ENCODE measurements around the gene TROAP. TPM values are rescaled to one million over a fixed set of nuclear protein-coding genes. Genes with fewer than 3 reads are reported as not detected.

The TROAP gene
- total and polyA plus RNA-seq, 9 donors: 0.36 to 1.6 (median 0.75) TPM; not detected in 1

DNA sequence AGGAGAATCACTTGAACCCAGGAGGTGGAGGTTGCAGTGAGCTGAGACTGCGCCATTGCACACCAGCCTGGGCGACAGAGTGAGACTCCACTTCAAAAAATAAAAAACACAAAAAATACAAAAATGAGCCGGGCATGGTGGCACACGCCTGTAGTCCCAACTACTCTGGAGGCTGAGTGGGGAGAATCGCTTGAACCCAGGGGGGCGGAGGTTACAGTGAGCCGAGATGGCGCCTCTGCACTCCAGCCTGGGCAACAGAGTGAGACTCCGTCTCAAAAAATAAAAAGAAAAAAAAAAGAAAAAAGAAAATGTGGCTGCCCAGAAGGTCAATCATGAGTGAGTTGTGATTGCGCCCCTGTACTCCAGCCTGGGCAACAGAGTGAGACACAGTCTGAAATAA, 32.9 kb downstream of the TROAP start:
- intact Hi-C loops (cut with DNase I): no loop called here
- 92 to 94% (median 94%) methylated on average over 10 of the region's 10 CpGs for WGBS, 3 donors
- no peak overlapping the region for H3K27ac ChIP-seq
- no peaks in the 10 kb centered on the region for H3K4me1 ChIP-seq (ENCODE audit: insufficient read depth)
- DNase-seq: no peak
- no peak overlapping the region for H3K4me3 ChIP-seq
- H3K27me3 ChIP-seq: no peaks in the 10 kb centered on the region
- H3K36me3 ChIP-seq: no peaks in the 10 kb centered on the region
- no peaks in the 10 kb centered on the region for H3K9me3 ChIP-seq
- no peak for TF ChIP-seq CTCF (IDR thresholded peaks at IDR 0.05)
- no peak for TF ChIP-seq POLR2A (IDR thresholded peaks at IDR 0.05)
- TF ChIP-seq EP300 (IDR thresholded peaks at IDR 0.05): no peak

DNA sequence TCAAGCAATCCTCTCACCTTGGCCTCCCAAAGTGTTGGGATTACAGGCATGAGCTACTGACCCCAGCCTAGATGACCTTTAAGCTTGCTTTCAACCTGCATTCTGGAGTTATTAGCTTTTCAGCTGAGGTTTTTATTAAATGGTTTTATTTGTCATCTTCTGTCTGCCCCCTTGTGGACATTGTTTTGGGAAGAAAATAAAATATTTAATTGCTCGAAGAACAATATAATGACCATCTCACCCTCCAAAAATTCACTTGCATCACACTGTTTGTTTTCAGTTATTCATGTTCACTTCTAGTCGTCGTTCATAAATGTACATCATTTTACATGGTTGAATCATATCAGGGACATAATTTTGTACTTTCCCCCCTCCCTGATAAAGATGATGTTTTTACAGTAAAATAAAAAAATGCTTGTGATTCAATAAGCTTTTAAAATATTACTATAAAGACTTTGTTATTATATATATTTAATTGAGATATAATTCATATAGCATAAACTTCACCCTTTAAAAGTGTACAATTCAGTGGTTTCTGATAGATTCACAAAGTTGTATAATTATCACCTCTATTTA, 34.1 kb downstream of the TROAP start:
- H3K27ac ChIP-seq: no peak overlapping the region
- H3K4me1 ChIP-seq (ENCODE audit: insufficient read depth): no peaks in the 10 kb centered on the region
- no peak for DNase-seq
- TF ChIP-seq EP300 (IDR thresholded peaks at IDR 0.05): no peak
- TF ChIP-seq POLR2A (IDR thresholded peaks at IDR 0.05): no peak
- TF ChIP-seq CTCF (IDR thresholded peaks at IDR 0.05): peak in 2 of 3 donors; percentile 21 to 24
- 0 to 7% (median 3%) methylated on average over 3 of the region's 3 CpGs for WGBS, 3 donors
- no peaks in the 10 kb centered on the region for H3K9me3 ChIP-seq
- intact Hi-C loops (cut with DNase I): no loop called here
- H3K36me3 ChIP-seq: no peaks in the 10 kb centered on the region
- no peak overlapping the region for H3K4me3 ChIP-seq
- H3K27me3 ChIP-seq: no peaks in the 10 kb centered on the region

- no peaks in the 10 kb centered on the region for H3K4me1 ChIP-seq (ENCODE audit: insufficient read depth)
- no peaks in the 10 kb centered on the region for H3K9me3 ChIP-seq
- 5 to 8% (median 5%) methylated on average over 7 of the region's 7 CpGs for WGBS, 3 donors
- H3K27ac ChIP-seq: no peak overlapping the region
- H3K4me3 ChIP-seq: no peak overlapping the region
- H3K27me3 ChIP-seq: no peaks in the 10 kb centered on the region
- TF ChIP-seq CTCF (IDR thresholded peaks at IDR 0.05) (peak in 2 of 3 donors; percentile 59 to 60), POLR2A (IDR thresholded peaks at IDR 0.05) (no peak), EP300 (IDR thresholded peaks at IDR 0.05) (no peak)
- intact Hi-C loops (cut with DNase I): no loop called here
- H3K36me3 ChIP-seq: no peaks in the 10 kb centered on the region
- peak in 1 of 5 donors; percentile 41 for DNase-seq
Observed at GRCh38 chr12:49358483-49359141, 35.6 kb downstream of the TROAP start.

DNA sequence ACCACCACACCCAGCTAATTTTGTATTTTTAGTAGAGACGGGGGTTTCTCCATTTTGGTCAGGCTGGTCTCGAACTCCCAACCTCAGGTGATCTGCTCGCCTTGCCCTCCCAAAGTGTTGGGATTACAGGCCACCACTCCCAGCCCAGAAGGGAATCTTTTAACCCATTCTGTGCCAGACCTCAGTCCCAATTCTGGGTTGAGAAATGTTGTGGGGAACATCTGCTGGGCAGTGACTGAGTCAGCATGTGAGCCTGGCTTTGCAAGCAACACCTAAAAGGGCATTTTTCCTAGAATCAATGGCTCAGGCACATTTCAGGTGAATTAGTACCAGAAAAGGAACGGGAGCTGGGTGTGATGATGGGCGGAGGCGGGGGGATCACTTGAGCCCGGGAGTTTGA, 36.6 kb downstream of the TROAP start:
- 61 to 67% (median 64%) methylated on average over 7 of the region's 7 CpGs for WGBS, 3 donors
- Histone ChIP-seq H3K4me3 (no peak overlapping the region), H3K4me1 (ENCODE audit: insufficient read depth) (no peaks in the 10 kb centered on the region), H3K9me3 (no peaks in the 10 kb centered on the region), H3K27ac (no peak overlapping the region), H3K36me3 (no peaks in the 10 kb centered on the region), H3K27me3 (no peaks in the 10 kb centered on the region)
- intact Hi-C loops (cut with DNase I): loop anchor here in 2 of 4 donors (5.0 kb wide), 2 partner anchors 153 to 158 kb away; no protein-coding TSS in a partner anchor
- TF ChIP-seq CTCF (IDR thresholded peaks at IDR 0.05): no peak
- TF ChIP-seq EP300 (IDR thresholded peaks at IDR 0.05): no peak
- DNase-seq: no peak

All from ovary (tissue), 9 donors.